Kidney epithelial cell (primary cell): ENCODE measurements around the gene HOXC11. TPM values are rescaled to one million over a fixed set of nuclear protein-coding genes. Genes with fewer than 3 reads are reported as not detected.

ENCODE experiments used
- DNase-seq: peaks from one replicate; pipeline ENCODE4 v3.0.0-alpha.2; 2010; ENCODE audit warnings: low read depth
- H3K27me3 ChIP-seq: 2 replicates; pipeline ENCODE4 v1.6.0; 2011; ENCODE audit warnings: low read length; ENCODE audit not compliant: control insufficient read depth, insufficient read depth
- H3K36me3 ChIP-seq: 2 replicates; pipeline ENCODE4 v1.5.1; 2011; ENCODE audit warnings: low read length; ENCODE audit not compliant: control insufficient read depth, insufficient read depth
- H3K4me3 ChIP-seq: 2 replicates; pipeline ENCODE4 v1.5.1; 2011; ENCODE audit warnings: low read depth, mild to moderate bottlenecking, control low read depth, low read length
- total RNA-seq: library from RNA; depleted of rRNA; stranded (reverse); fragments of >200 nt; gene quantifications from 2 replicates; pipeline ENCODE4 v1.2.3, GENCODE V29; 2015
- TF ChIP-seq, protein P1 (sequence below): IDR thresholded peaks from 2 replicates; pipeline ENCODE4 v1.5.1; 2011; ENCODE audit warnings: mild to moderate bottlenecking, moderate library complexity, low read length, control low read depth, inconsistent platforms; ENCODE audit not compliant: insufficient read depth, poor library complexity, severe bottlenecking

Gene HOXC11
- total RNA-seq, 1 donor from 2014 or later: 0.58 TPM

- H3K4me3 ChIP-seq: no peak overlapping the region
- TF ChIP-seq, protein P1, sequence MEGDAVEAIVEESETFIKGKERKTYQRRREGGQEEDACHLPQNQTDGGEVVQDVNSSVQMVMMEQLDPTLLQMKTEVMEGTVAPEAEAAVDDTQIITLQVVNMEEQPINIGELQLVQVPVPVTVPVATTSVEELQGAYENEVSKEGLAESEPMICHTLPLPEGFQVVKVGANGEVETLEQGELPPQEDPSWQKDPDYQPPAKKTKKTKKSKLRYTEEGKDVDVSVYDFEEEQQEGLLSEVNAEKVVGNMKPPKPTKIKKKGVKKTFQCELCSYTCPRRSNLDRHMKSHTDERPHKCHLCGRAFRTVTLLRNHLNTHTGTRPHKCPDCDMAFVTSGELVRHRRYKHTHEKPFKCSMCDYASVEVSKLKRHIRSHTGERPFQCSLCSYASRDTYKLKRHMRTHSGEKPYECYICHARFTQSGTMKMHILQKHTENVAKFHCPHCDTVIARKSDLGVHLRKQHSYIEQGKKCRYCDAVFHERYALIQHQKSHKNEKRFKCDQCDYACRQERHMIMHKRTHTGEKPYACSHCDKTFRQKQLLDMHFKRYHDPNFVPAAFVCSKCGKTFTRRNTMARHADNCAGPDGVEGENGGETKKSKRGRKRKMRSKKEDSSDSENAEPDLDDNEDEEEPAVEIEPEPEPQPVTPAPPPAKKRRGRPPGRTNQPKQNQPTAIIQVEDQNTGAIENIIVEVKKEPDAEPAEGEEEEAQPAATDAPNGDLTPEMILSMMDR: no peak
Measured at GRCh38 chr12:54025499-54026405, 52.8 kb downstream of the HOXC11 start.

GRCh38 chr12:54026640-54027441 is 53.9 kb downstream of the HOXC11 start:
- Histone ChIP-seq H3K27me3 (peaks cover 19% of the 10 kb centered on the region), H3K36me3 (no peaks in the 10 kb centered on the region), H3K4me3 (no peak overlapping the region)
- DNase-seq: no peak
- TF ChIP-seq, protein P1: no peak

More at GRCh38 chr12:54025499-54026405, 52.8 kb downstream of the HOXC11 start:
- no peaks in the 10 kb centered on the region for H3K36me3 ChIP-seq
- peaks cover 18% of the 10 kb centered on the region for H3K27me3 ChIP-seq
- DNase-seq: no peak

Other genes with a start within 250 kb of the HOXC11 start
- gene CALCOCO1, start 245.7 kb upstream of the HOXC11 start, total RNA-seq: 57.6 and 68.4 TPM in 2 replicates
- not detected in 2 replicates for gene CISTR, start 221.1 kb upstream of the HOXC11 start, total RNA-seq
- not detected in 2 replicates for gene HOXC13, start 34.3 kb upstream of the HOXC11 start, total RNA-seq
- not detected in 2 replicates for gene HOXC12, start 18.2 kb upstream of the HOXC11 start, total RNA-seq
- 0.46 and 0.55 TPM in 2 replicates for gene HOTAIR, start 1.8 kb downstream of the HOXC11 start, total RNA-seq
- gene HOXC10, start 12.0 kb downstream of the HOXC11 start, total RNA-seq: 5.9 and 9.2 TPM in 2 replicates
- 12.3 and 15.5 TPM in 2 replicates for gene HOXC9, start 27.0 kb downstream of the HOXC11 start, total RNA-seq
- gene HOXC8, start 35.9 kb downstream of the HOXC11 start, total RNA-seq: 0.41 and 0.67 TPM in 2 replicates
- 1.1 and 1.8 TPM in 2 replicates for gene HOXC6, start 55.3 kb downstream of the HOXC11 start, total RNA-seq
- gene HOXC5, start 59.9 kb downstream of the HOXC11 start, total RNA-seq: 0.50 TPM in 1 of 2 replicates, not detected in the other
- gene HOXC4, start 80.7 kb downstream of the HOXC11 start, total RNA-seq: 1.3 and 2.5 TPM in 2 replicates
- 66.5 and 67.1 TPM in 2 replicates for gene SMUG1, start 215.9 kb downstream of the HOXC11 start, total RNA-seq